CD8-positive, alpha-beta memory T cell (primary cell): ENCODE results near the gene COMTD1. TPM values are rescaled to one million over a fixed set of nuclear protein-coding genes. Genes with fewer than 3 reads are reported as not detected.

ENCODE experiments used
- polyA plus RNA-seq: library from polyadenylated mRNA; unstranded; fragments of 300-500 nt; fragmentation: Illumina TruSeq; gene quantifications from one replicate; pipeline ENCODE4 v1.2.3, GENCODE V29; 2021
- total RNA-seq, 2 experiments: library from RNA; stranded (reverse); gene quantifications; one replicate each; pipeline ENCODE4 v1.2.3, GENCODE V29; 2021

COMTD1 gene
- total and polyA plus RNA-seq, 3 experiments from 2014 or later = 23.2 to 47.9 (median 43.9) TPM

Other genes with a start within 250 kb of the COMTD1 start
- 10 to 100 TPM; 15.0 to 16.4 TPM for gene SAMD8, start 124.3 kb downstream of the COMTD1 start, total RNA-seq
- gene SAMD8, start 124.3 kb downstream of the COMTD1 start, polyA plus RNA-seq = 5.9 TPM
- 100 to 1,000 TPM; 247 to 261 TPM for gene VDAC2, start 25.2 kb downstream of the COMTD1 start, total RNA-seq
- gene VDAC2, start 25.2 kb downstream of the COMTD1 start, polyA plus RNA-seq = 149 TPM
- gene ZNF503, start 165.8 kb upstream of the COMTD1 start, total RNA-seq = under 1 TPM; 0.07 to 0.13 TPM
- gene ZNF503, start 165.8 kb upstream of the COMTD1 start, polyA plus RNA-seq = not detected
- gene LRMDA, start 195.7 kb upstream of the COMTD1 start, total RNA-seq = not detected
- not detected for gene LRMDA, start 195.7 kb upstream of the COMTD1 start, polyA plus RNA-seq